Measurements from ENCODE around the gene C3orf33.
A peak's percentile ranks its signal among the peaks of the same experiment; 100 is the strongest.
"Not testable (repeated sequence)": the region's sequence is repeated elsewhere in the genome, so short reads cannot be mapped to it uniquely, and the experiment has no call there.

The C3orf33 gene, protein sequence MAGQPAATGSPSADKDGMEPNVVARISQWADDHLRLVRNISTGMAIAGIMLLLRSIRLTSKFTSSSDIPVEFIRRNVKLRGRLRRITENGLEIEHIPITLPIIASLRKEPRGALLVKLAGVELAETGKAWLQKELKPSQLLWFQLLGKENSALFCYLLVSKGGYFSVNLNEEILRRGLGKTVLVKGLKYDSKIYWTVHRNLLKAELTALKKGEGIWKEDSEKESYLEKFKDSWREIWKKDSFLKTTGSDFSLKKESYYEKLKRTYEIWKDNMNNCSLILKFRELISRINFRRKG

DNA sequence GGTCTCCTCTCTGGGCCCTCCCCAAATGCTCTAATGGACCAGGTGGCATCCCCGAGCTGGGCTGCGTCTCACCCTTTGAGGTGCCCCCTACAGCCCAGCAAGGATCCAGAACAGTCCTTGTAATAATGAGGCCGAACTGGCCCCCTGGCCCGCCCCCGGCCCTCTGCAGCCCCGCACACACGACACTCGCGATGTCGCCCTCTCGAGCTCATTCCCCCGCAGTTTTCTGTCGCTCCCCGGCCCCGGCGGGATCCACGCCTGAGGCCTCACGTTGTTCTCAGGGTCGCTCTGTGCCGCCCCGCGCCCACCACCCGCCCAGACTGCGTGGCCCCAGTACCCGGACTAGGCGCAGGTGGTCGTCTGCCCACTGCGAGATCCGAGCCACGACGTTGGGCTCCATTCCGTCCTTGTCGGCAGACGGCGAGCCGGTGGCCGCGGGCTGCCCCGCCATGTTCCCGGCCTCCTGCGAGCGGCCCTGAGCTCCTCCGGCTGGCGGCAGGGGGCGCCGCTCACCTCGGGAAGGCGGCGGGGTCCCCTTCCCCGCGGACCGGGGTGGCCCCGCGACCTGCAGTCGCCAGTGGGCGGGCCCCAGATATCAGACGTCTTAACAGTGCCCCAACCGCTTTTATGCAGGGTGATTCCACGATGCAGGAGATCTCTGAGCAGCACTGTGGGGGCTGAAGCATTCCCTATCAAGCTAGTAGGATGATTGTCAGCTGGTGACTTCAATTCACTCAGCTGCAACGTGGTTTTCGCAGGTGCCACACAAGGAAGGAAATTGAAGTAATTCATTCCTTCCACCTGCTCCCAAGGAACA, at the start of gene C3orf33:
C3orf33 (minus strand) TSS at position 477 of the 817 bp plus-strand sequence; CDS start at position 451, 26 bp downstream.
- DNase-seq: peak; percentile 70

GRCh38 chr3:155854141-155854940, 48.3 kb upstream of the C3orf33 start, which contains the start of gene SLC33A1:
TSS of gene SLC33A1 (minus strand) at chr3:155854427. CDS start at chr3:155853997, 430 bp downstream.
- DNase-seq: peak; percentile 97

GRCh38 chr3:155853214-155854140, 47.4 kb upstream of the C3orf33 start:
- peak; percentile 35 for DNase-seq

DNA sequence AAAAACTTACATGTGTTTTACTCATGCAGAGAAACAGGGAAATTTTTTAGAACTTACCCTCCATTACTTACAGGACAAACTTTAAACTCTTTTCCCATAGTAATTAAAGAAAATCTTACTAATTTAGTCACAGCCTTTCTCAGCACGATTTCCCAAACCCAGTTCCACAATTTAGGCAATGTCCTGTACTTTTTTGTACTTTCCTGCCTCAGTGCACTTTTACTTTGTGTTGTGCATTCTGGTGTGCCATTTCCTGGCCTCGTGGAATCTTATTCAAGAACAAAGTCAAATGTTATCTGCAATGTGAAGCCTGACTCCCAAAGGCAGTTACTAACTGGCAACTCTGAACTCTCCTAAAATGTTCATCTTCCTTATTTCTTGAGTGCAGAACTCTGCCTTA, 46.3 kb upstream of the C3orf33 start:
- DNase-seq: peak; percentile 3

DNA sequence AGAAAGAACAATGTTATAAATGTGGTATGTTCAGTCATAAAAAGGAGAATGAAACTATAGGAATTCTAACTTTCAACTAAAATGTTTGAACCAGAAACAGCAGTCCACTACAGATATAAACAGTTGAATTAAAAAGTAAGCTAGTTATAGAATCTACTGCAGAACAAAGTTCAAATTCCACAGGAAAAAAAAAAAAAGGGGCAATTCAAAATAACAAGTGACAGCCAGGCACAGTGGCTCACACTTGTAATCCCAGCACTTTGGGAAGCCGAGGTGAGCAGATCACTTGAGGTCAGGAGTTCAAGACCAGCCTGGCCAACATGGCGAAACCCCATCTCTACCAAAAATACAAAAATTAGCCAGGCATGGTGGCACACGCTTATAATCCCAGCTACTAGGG, 43.3 kb upstream of the C3orf33 start:
- not testable (repeated sequence) for DNase-seq

GRCh38 chr3:155847993-155848392, 41.9 kb upstream of the C3orf33 start:
- no peak for DNase-seq

DNA sequence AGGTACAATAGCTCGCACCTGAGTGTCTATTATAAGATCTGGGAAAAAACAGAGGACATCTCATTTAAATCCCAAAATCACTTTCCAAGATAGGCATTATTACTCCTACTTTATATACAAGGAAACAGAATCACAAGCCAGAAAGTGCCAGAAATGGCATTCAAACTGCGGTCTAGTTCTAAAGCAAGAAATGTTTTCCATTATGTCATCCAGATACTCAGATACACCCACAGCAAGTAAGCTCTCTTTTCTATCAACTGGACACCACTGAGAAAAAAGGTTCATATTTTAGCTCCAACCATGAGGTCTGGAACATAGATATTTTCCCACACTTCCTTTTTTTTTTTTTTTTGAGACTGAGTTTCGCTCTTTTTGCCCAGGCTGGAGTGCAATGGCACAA, 40.0 kb upstream of the C3orf33 start:
- DNase-seq: no peak

GRCh38 chr3:155843569-155843968, 37.5 kb upstream of the C3orf33 start:
- no peak for DNase-seq

DNA sequence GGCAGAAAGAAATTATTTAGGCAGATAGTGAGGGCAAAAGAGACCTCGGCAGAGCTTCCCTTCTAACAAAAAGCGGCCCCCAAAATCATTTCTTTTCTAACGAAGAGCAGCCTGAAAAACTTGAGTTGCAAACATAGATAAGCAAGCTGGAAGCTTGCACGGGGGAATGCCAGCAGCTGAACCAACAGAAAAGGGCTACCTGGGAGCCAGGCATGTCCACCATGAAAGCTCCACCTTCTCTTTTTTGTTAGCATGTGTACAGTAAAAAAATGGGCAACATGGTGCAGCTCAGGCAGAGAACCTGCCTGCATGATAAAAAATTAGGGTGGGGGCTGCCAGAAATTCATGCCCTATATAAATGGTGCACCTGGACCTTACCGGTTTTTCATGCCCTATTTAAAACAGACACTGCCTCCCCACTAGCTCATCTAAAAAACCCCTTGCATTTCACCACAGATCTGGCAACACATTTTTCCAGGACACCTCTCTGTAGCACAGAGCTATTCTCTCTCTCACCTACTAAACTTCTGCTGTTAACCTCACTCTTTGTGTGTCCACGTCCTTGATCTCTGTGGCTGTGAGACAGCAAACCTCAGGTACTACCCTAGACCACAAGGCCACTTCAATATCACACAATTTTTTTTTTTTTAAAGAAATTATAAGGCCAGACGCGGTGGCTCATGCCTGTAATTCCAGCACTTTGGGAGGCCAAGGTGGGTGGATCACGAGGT, 29.4 kb upstream of the C3orf33 start:
- DNase-seq: no peak

GRCh38 chr3:155828490-155829098, 22.5 kb upstream of the C3orf33 start:
- DNase-seq: not testable (repeated sequence)

DNA sequence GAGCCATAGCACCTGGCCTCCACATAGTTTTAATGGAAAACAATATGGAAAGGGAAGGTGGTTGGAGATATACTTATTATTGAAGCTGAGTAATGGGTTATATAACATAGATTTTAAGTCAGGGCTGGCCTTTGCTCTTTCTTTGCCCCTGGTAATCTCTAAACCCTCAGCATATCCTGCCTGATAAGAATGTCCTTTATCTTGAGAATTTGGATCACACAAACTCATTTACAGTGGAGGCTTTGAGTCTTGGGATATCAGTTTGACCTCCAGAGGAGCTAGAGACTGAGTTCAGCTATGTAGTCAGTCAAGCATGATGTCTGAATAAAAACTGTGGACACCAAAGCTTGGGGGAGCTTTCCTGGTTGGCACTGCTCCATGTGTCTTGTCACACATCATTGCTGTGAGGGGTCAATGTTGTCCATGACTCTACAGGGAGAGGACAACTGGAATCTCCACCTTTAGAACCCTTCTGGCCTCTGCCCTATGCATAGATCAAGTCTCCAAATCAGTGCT, 9.0 kb upstream of the C3orf33 start:
- DNase-seq: no peak

- DNase-seq: not testable (repeated sequence)
These were observed 7.1 kb upstream of the C3orf33 start for GRCh38 chr3:155813224-155813623.

GRCh38 chr3:155809181-155809580, 3.1 kb upstream of the C3orf33 start:
- no peak for DNase-seq

DNA sequence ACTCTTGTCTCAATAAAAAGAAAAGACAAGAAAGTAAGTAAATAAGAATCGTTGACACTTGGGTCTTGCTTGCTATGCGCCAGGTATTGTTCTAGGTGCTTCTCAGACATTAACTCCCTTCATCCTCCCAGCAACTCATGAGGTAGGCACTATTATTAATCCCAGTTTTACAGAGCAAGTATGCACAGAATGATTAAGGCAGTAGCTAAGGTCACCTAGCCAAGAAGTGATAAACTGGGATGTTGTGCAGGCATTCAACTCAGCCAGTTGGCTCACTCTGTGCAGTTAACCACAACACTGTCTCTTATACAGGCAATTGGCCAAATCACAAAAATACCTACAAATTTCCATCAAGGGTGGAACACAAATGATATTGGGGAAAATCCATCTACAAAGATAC, 1.7 kb upstream of the C3orf33 start:
- DNase-seq: no peak

DNA sequence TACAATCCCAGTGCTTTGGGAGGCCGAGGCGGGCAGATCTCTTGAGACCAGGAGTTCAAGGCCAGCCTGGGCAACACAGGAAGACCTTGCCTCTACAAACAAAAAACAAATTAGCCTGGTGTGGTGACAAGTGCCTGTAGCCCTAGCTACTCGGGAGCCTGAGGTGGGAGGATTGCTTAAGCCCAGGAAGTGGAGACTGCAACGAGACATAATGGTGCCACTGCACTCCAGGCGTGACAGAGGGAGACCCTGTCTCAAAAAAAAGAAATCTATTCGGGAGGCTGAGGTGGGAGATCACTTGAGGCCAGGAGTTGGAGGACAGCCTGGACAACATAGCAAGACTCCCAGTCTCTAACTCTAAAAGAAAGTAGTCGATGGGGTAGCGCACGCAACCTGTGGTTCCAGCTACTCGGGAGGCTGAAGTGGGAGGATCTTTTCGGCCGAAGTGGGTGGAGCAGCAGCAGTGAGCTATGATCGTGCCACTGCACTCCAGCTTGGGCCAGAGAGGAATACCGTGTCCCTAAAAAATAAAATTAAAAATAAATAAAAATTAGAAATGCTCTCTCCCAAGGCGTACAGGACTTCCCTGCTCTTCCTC, 775 bp downstream of the C3orf33 start:
- peak; percentile 47 for DNase-seq

- DNase-seq: no peak
These were observed 1.8 kb downstream of the C3orf33 start for GRCh38 chr3:155804323-155804722.

DNA sequence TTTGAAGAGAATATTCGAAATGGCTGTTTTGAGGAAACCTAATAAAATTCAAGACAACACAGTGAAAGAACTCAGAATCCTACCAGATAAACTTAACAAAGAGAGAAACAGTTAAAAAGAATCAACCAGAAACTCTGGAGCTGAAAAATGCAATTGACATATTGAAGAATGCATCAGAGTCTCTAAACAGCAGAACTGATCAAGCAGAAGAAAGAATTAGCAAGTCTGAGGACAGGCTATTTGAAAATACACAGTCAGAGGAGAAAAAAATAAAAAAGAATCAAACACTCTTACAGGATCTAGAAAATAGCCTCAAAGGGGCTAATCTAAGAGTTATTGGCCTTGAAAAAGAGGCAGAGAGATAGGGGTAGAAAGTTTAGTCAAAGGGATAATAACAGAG, 13.5 kb downstream of the C3orf33 start:
- no peak for DNase-seq

DNA sequence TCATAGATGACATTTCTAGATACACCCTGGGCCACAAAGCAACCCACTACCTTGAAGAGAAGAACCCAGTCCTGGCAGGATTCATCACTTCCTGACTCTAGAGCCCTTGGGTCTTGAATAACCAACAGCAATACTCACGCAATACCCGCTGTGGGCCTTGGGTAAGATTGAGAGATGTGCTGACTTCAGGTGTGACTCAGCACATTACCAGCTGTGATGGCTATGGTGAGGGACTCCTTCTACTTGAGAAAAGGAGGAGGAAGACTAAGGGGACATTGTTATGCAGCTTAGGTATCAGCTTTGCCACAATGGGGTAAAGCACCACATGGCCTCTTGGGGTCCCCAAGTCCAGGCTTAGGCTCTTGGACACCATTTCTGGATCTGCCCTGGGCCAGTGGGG, 14.9 kb downstream of the C3orf33 start:
- DNase-seq: no peak

DNA sequence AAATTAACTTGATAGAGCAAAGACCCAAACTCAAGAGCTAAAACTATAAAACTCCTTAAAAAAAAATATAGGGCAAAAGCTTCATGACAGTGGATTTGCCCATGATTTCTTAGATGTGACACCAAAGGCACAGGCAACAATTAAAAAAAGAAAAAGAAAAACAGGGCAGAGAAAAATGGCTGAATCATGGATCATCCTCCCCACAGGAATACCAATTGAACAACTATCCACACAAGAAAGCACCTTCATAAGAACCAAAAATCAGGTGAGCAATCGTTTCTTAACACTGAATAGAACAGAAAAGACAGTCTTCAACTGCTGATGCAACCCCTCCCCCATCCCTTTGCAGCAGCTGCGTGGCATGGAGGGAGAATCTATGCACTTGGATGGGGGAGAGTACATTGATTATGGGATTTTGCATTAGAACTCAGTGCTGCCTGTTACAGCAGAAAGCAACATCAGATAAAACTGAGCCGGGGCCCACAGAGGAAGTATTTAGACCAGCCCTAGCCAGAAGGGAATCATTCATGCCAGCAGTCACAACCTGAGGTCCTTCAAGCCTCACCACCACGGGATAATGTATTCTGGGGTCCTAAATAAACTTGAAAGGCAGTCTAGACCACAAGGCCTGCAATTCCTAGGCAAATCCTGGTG, 15.7 kb downstream of the C3orf33 start:
- no peak for DNase-seq
